HG03432 (cell line): ENCODE measurements around the gene ZBTB16.

Source experiments
- ATAC-seq: cut with Tn5 transposase; IDR thresholded peaks from one replicate; pipeline ENCODE4 v1.9.1; 2021; ENCODE audit warnings: mild to moderate bottlenecking, moderate library complexity; ENCODE audit not compliant: unreplicated experiment

Gene ZBTB16

DNA sequence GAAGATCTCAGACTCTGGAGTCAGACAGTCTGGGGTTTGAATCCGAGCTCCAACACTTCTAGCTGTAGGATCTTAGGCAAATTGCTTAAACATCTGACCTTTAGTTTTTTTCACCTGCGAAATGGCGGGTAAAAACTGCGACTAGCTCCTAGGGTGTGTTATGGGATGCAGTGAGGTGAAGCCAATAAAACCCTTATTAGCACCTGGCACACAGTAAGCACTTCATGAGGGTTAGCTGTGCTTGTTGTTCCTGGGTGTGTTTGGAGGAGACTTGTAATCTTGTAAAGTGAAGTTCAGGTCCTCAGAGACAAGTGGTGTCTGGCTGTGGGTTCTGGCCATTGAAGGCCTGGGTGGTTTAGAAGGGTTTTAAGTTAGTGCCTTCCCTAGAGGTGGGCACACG lies 68.9 kb downstream of the ZBTB16 start:
- ATAC-seq, result no peak

DNA sequence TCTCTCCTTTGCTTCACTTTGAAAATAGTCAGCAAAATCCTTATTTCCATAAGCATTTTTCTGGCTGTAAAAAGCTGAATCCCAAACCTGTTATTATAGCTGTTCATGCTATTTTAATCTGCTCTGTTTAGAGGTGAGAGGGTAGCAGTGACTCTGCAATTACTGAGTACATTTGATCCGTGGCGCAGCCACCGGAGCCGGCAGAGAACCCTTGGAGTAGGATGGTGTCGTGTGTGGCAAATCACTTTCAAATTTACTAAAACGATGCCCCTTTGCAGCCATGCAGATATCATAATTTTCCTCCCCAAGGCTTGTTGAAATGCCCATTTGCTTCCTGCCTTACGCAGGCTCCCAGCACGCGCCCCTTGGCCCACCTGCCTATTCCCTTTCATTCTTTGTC lies 69.6 kb downstream of the ZBTB16 start:
- no peak for ATAC-seq

DNA sequence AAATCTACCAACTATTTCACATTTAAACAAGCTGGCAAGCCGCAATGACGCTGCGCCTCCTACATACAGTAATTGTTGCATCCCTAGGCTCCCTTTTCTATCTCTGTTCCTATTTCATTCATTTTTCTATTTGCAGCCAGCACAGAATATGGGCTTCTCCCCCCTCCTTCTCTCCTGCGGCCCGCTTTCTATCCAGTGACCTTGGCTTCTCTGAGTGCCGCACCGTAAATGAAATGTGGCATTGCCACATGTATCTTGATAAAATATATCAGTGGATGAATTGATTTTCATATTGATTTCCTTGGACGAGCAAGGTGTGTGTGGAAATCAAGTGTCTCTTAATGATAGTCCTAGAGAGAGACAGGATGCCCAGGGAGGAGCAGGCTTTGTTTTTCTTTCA lies 70.2 kb downstream of the ZBTB16 start:
- no peak for ATAC-seq

DNA sequence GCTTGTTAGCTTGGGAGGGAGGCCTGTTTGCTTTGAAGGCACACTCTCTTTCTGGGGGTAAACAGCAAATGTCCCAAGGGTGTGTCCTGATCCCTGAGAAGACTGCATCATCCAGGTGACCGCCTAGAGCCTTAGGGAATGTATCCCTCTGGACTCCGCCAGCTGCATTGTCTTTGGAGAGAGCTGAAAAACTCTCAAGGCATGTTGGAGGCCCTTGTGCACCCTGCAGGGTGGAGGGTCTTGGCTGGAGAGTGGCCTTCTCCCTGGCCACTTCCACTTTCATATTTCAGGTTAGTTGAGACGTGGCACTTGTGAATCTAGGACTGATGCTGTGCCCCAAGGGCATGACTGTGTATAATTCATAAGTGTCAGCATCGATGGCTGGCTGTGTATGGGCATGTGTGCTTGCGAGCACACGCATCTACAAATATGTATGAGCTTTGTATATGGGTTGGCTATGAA lies 70.6 kb downstream of the ZBTB16 start:
- ATAC-seq, result no peak

DNA sequence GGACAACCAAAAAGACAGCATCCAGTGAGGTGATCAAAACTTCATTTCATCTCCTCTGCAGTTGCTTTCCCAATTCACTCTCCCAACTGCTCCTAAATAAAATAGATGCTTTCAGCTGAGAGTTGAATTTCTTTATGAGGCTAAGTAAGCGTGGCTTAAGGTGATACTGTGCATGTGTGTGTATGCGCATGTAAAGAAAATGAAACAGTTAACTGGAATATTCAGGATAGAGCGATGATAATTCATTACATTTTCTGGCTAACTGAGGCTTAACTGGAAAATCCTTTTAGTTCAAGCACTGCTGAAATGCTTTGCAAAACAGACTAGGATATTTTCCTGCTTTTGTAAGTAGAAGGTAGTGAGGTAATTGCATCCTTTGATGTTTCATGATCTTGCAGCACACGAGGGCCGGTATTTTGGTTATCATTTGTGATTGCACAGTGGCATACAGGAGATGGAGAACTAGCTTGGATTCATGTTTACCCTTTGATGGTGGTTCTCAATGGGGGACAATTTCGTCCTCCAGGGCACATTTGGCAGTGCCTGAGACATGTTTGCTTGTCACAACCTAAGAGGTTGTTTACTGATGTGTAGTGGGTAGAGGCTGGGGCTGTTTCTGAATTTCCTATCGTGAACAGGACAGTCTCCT lies 71.2 kb downstream of the ZBTB16 start:
- no peak for ATAC-seq

DNA sequence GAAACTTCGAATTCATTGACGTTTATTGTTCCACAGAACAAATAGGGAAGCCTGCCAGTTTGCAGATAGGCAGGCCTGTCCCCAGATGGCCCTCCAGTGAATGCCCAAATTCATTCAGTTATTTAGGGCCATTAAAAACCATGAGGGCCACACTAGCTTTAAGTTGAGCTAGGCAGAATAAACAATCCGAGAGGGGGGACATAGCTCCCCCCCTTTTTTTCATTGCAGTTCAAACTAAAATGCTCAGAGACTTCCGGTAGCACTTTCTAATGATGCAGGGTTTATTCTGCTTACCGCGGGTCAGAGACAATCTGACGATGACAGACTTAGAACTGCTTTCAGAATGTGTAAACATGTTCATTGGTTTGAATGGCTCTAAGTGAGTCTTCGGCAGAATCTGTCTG lies 72.0 kb downstream of the ZBTB16 start:
- ATAC-seq, result no peak

DNA sequence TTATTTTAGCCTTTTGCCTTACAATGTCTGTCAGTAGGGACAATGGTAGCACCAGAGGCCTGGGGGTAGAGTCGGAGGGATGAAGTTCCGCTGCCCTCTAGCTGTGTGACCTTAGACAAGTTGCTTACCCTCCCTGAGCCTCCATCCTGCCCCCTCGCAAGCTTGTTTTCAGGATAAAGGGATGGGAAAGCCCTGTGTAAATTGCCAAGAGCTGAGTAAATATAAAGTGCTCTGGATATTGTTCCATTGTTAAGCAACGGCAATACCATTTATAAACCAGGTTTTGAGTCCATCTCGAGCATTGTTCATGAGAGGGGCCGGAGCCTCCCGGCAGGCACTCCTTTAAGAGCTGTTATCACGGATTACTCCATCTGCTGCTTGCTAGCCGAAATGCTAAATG lies 72.9 kb downstream of the ZBTB16 start:
- no peak for ATAC-seq

DNA sequence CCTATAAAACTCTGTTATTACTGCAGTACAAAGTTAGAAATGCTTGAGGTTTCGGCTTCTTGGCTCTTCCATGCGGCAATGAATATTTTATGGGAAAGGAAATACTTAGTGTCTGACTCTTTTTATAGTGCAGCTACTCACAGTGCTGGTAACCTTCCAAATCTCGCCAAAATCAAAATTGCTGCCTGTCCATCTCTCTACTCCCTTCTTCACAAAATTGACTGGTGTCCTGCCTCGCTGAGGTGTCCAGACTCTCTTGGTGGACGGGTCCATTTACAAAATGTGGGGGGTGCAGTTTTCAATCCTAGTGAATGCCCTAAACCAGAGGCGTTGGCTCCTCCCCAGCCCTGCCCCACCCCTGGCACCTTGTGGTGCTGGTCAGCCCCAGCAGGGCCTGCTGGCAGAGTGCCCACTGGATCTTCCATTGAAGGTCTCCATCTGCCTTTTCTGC lies 73.5 kb downstream of the ZBTB16 start:
- no peak for ATAC-seq

DNA sequence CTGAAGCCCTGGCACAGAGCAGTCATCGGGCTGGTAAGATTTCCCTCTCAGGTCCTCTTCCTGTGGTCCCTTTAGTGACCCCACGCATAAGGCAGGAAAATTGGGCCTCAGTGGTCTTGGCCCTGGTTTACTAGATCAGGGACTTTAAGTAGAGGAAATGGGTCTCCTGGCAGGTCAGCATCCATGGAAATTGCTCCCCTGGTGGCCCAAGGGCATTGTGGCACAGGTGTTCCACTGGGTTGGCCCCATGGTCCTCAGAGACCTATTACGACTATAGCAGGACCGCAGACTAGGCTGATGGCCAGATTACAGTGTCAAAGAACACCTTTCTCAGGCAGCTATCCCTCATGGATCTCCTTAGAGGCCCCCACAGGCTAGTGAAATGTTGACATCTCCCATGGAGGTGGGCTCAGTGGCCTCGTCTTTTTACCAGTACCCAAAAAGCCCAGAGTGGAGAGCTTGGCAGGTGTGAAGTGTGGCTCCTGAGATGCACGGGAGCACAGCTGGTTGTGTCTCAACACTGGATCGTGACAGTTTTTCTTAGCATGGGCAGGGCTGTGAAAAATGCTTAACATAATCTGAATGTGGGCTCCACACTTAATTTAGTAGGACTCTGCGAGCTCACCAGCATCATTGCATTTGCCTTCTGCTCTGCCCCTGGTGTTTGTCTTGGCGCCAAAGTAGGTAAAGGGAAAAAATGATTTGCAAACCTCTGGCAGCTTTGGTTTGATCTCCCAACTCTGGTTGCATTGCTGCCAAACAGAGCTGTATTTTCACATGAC lies 74.2 kb downstream of the ZBTB16 start:
- ATAC-seq, result no peak

DNA sequence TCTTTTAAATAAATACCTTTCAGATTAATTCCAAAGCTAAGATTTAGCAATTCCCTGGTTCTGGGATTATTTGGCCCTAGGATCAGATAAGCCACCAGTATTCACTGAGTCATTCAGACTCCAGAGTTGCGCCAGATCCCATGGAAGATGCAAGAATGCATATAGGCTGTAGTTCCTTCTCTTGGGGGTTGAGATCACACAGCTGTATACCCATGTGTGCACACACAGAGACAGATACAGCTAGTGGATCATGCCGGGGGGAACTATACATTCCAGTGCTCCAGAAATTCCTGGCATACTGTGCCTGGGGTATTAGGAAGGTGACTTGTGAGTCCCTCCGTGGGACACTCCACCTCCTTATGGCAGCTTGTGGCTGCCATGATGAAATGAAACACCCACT lies 75.4 kb downstream of the ZBTB16 start:
- no peak for ATAC-seq

DNA sequence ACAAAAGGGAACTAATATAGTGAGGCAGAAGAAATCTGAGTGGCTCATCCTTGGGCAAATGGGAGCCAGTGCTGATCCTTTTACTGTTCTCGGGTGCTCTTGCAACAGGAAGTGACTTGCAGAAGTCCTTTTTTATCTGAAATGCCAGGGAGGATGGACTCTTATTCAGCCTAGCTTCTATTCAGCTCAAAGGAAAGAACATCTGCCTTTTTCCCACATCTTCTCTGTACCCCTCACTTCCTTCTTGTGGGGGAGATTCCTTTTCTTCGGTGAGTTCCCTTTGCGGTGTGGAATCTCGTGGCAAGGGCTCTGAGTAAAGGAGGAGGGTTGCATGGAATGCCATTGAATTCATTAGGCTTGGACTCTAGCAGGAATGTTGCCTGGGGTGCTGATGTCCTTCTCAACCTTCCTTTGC lies 76.2 kb downstream of the ZBTB16 start:
- ATAC-seq, result no peak

DNA sequence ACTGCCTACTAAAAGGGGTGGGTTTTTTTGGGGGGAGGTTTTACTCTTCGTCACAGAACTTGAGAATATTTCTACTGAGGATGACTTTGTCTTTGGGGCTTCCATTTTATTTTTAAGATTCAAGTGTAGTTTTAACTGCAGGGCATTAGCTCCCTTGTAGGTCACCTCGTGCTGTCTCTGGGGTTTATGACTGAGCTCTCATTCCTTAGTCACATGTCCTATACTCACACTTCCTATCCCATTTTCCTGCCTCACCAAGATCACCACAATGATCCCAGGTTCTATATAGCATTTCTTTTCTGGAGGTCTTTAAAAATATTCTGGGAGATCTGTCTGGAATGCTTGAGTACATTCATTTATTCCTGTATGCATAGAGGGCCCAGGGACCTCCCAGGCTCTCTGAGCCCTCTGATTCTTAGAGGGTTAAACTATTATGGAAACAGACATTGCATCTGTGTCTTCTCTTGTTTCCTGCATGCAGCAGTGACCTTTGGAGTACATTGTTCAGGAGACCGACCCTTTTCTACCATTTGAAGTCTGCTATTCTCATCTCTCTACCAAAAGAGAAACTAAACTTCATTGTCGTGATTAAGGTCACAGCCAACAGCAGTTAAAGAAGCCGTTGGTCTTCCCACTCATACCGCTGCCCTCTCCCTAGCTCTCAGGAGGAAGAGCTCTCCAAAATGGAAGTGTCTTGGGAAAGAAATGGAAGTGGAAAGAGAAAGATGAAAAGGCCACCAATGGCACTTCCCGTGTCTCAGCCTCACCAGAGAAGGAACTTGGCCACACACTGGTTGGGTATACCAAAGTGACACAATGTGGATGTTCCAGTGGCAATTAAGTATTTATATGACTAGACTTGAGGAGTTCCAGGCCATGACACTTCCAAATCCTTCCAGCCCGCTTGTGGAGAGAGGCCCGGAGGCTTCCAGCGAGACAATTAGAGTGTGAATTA lies 77.5 kb downstream of the ZBTB16 start:
- no peak for ATAC-seq

DNA sequence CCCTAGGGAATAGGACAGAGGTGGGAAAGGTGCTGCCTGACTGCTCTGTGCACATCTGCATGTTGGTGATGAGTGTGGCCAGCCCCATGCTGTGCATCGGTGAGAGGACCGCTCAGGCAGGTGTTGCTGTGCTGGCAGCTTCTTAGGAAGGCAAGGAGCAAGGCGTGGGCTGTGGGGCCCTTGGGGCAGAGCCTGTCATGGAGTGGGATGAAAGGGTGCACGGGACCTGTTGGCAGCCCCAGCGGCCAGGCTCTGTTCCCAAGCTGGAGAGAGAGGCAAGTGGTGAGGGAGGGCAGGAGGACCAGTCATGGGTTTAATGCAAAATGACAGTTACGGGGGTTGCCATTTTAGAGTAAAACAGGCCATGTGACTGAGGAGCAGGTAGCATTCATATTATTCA lies 78.3 kb downstream of the ZBTB16 start:
- ATAC-seq, result no peak

DNA sequence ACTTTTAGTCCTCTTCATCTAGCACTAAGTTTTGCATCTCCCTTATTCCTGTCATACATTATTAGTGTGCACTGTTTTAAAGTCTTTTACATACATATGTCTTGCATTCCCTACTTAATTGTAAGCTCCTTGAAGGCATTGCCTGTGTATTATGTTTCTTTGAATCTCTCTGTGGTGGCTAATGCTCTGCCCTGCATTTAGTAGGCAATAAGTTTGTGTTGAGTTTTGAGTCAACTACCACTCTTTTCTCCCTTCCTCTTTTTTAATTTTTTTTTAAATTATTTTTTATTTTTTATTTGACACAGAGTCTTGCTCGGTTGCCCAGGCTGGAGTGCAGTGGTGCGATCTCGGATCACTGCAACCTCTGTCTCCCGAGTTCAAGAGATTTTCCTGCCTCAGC lies 78.9 kb downstream of the ZBTB16 start:
- no peak for ATAC-seq

DNA sequence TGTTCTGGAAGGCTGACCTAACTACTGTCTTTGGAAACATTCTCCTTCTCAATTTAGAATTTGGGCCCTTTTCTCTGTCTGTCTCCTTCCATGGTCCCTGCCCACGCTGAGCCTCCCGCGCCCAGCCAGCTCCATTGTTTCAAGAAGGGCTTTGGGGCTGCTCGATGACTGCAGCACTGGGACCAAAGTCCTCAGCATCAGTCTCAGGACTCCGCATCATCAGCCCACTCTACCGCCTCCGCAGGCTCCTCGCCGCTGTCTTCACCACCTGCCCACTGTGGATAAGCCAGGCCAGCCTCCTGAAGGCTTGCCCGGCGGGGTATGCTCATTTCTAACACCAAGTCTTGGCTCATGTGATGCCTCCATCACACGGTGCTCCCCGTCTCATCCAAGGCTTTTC lies 81.3 kb downstream of the ZBTB16 start:
- ATAC-seq, result no peak

DNA sequence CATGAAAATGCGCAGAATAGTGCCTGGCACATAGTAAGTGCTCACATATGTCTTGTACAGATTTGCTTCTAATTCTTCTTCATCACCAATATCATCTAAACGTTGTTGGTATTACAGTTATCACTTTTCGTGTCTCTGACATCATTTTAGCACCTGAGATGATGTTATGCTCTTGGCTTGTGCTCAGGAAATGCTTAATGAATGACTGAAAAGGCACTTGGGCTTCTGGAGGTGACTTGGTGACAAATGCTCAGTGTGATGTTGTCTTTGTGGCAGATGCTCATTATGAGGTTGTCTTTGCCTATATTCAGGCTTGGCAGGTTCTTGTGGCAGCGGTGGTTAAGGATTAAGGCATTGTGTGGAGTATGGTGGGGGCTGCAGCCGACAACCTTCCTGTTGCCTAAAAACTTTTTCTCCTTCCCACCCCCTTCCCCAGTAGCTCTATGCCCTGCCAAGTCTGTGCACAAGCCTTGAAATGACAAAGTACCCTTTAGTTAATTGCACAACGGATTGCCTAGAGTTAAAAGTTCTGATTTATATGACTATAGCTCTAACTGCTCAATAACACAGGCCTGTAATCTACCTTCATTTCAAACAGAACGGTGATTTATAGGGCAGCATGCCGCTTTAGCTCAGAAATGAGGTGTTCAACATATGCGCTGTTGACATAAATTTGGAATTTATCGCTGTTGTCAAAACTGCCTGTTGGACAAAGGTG lies 82.5 kb downstream of the ZBTB16 start:
- ATAC-seq, result no peak

DNA sequence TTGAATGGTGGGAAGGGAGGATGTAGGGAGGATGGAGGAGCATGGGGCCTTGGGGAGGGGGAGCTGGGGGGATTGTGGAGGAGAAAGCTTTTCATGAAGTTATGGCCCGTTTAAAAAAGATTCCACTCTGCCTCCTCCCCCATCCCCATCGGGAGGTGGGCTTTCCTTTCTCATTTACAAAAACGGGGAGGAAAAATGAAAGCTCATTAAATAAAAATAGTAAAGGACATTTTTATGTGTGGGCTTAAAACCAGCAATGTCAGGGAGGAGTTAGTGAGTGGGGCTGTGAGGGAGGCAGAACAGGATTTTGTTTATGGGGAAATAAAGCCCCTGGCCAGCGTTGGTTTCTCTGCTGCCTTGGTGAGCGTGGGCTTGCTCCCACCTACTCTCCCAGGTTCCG lies 83.2 kb downstream of the ZBTB16 start:
- ATAC-seq, result no peak

DNA sequence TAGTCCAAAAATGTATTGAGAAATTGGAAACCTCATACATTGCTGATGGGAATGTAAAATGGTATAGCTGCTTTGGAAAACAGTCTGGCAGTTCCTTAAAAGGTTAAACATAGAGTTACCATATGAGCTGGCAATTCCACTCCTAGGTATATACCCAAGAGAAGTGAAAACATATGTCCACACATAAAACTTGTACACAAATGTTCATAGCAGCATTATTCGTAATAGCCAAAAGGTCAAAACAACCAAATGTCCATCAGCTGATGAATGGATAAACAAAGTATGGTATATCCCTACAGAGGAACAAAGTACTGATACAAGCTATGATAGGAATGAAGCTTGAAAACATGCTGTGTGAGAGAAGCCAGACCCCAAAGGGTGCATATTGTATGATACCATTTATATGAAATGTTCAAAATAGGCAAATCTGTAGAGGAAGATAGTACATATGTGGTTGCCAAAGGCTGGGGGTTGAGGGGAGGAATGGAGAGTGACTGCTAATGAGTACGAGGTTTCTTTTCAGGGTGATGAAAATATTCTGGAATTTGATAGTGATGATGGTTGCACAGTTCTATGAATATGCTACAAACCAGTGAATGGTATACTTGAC lies 85.8 kb downstream of the ZBTB16 start:
- no peak for ATAC-seq

DNA sequence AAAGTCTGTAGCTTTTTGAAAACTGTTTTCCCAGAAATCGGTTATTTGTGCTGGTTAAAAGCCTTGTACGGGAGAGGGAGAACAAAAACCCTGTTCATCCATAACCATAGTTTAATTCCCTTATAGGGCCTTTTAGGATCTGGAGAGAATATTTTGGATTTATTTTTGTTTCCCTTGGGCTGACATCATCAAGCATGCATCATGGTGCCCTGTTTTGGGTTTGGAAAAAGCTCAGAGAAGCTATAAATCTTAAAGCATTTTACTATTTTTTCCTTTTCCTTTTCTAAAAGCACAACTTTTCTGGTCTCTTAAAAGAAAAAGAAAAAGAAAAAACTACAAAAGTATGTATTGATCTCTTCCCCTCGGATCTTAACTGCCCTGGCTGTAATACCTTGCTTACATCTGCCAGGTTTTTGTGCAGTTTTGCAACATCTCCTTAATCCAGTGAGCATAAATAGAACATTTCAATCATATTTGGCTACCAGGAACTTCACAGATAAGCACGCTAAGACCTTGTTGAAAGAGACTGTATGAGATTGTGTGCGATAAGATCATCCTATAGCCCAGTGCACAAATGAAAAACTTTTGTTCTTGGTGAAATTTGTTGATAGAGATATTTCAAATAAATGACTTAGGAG lies 88.0 kb downstream of the ZBTB16 start:
- ATAC-seq, result no peak

DNA sequence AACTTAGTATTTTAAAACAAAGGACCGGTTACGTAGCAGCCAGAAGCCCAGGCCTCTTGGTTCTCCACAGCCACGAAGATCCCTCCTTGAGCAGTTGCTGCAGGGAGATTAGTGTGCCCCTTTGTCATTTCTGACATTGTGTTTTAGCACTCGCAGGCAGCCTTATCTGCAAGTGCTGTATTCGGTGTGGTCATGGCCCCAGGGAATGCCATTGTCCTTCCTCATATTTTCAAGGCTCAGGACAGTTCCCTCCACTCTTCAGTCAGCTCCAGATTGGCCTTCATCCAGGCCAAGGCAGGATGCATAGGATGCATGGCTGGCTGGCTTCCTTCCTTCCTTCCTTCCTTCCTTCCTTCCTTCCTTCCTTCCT lies 88.5 kb downstream of the ZBTB16 start:
- ATAC-seq, result no peak
